DND-41 (cell line): ENCODE measurements around the gene GZF1.

Experiments used
- CTCF ChIP-seq: IDR thresholded peaks from 2 replicates; pipeline ENCODE4 v1.5.1; 2012; ENCODE audit warnings: borderline replicate concordance, low read length, moderate library complexity, mild to moderate bottlenecking; ENCODE audit not compliant: poor library complexity, severe bottlenecking; ENCODE audit errors: extremely low read depth
- EZH2 ChIP-seq: IDR thresholded peaks from 3 replicates; pipeline ENCODE4 v1.6.1; 2012; ENCODE audit warnings: borderline replicate concordance, low read depth, mild to moderate bottlenecking, moderate library complexity, low read length, inconsistent platforms; ENCODE audit not compliant: severe bottlenecking

DNA sequence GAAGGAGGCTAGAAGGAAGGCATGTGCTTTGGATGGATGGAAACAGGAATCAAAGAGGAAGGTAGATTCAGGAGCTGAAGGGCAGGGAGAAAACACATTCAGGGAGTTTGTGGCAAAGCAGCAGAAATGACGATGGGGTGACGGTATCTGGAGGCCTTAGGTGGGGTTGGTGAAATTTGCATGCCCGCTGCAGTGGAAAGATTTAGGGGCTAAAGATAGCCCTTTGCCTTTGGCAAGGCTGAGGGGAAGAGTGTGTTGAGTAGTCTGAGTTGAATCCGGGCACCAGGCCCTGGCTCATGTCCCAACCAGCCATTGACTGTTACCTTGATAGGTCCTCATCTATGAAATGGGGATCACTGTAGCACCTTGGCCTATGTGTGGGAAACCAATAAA, 1.3 kb downstream of the GZF1 start:
- TF ChIP-seq CTCF, result no peak
- no peak for TF ChIP-seq EZH2
